GM18517 (cell line): ENCODE data around the gene CBFA2T3.
"Not testable (repeated sequence)": the region's sequence is repeated elsewhere in the genome, so short reads cannot be mapped to it uniquely, and the experiment has no call there.

Source experiments
- ATAC-seq: cut with Tn5 transposase; IDR thresholded peaks from one replicate; pipeline ENCODE4 v1.9.1; 2021; ENCODE audit warnings: mild to moderate bottlenecking, moderate library complexity; ENCODE audit not compliant: unreplicated experiment

CBFA2T3 gene

DNA sequence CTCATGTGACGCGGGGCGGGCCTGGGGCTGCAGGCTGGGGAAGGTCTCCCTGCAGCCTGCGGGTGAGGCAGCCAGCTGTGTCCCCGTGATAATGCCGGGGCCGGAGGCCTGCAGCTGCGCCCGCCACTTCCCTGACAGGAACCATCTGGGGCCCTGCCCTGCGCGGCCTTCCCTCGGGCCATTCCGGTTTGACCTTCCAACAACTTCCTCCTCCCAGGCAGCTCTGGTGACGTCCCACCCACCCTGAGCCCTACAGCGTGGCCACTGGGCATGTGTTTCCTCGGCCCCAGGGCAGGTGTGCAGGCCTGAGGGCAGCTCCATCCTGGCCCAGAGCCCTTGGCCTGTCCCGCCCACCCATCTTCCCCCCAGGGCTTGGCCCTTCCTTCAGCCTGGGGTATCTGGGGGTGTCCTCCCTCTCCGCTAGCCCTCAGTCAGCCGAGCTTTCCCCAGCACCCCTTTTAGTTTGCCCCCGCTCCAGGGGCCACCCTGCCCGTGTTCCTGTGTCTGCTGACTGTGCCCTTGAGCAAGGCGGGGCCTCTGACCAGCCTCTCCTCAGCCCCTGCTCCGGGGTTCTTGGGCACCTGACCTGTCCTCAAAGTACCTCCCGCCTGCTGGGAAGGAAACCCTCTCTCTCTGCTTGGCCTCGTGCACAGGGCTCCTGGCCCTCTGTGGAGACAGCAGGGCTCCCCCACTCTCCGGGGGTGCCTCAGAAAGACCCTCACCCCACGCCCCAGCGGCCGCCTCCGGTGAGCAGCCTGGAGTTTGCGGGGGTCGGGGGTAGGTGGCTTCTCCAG lies at the start of gene CBFA2T3:
Gene CBFA2T3, minus strand, starts transcription at position 190 of the 794 bp plus-strand sequence. CDS start 400 bp downstream, outside the sequence.
- ATAC-seq: no peak

GRCh38 chr16:89026121-89026612 lies 49.2 kb upstream of the CBFA2T3 start:
- ATAC-seq: no peak

DNA sequence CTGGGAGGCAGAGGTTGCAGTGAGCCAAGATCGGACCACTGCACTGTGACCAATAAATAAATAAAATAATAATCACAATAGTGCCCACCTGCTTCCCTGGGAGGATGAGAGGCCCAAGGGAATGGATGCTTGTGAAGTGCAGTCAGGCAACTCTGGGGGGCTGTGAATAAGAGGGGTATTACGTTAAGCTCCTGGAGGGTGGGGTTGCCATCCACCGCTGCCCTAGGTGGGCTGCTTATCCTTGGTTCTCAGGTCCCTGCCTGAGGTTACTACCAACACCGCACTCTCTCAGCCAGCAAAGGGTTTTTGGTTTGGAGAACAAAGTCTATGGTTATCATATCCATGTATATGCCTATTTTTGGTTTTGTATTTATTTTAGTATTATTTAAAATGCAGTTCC lies 48.6 kb upstream of the CBFA2T3 start:
- no peak for ATAC-seq

DNA sequence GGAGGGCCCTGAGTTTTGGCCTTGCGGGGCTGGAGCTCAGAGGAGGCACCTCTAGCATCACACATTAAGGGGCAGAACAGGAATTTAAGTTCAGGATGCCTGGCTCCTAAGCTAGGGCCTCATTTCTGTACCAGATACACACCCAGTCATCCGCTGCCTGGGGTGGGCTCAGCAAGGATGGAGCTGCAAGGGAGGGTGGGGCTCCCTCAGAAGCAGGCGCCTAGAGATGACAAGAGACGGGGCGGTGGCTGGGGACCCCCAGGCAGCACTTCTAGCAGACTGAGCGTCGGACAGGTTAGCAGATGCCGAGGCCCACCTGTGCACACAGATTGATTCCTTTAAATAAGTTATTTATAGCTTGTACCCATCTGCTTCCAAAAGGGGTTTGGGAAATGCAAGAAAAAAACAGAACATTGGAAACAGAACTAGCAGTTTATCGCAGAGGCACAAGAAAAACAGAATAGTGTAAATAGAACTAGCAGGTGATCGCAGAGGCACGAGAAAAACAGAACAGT lies 47.6 kb upstream of the CBFA2T3 start:
- no peak for ATAC-seq

DNA sequence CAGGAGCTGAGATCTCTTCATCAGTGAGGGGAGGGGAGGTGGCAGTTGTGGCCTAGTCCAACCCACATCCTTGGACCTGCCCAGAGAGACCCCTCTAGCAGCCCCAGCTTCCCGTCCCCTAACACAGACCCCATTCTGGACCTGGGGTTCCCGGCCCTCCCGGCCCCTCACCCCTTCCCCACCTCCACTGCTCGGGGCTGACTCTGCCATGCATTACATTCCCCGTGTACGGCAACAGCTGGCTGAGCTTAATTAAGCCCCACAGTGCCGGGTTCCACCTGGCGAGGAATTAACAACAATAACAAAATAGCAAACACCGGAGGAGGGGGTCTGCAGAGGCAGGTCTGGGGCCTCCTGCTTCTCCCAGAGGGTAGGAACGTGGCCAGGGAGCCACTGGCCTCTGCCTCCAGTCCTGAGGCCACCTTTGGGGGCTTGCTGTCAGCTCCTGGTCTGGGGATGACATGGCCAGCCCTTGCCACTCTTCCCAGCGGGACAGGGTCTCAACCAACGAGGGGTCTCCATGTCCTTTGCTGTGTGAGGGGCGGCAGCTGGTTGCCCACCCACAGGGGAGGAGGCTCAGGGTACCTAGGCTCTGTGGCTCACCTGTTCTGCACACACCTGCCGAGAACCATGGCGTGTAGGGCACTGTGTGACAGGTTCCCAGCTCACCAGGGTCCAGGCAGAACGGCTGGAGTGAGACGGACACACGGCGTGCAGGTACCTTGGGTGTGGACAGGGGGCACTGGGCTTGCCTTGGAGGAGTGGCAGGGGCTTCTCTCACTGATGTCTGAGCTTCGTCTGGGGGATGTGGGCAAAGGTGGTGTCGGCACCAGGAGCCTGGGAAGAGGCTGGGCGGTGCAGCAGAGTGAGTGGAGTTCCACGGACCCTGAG lies 46.9 kb upstream of the CBFA2T3 start:
- no peak for ATAC-seq

DNA sequence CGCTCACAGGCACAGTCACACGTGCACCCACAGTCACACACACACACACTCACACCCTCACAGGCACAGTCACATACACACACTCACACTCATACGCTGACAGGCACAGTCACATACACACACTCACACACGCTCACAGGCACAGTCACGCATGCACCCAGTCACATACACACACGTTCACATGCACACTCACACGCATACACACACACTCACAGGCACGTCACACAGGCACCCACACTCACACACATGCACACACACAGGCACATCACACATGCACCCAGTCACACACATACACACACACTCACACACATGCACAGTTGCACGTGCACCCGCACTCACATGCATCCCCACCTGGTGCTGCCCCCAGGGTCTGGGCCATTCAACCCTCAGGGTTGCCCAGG lies 46.1 kb upstream of the CBFA2T3 start:
- no peak for ATAC-seq

DNA sequence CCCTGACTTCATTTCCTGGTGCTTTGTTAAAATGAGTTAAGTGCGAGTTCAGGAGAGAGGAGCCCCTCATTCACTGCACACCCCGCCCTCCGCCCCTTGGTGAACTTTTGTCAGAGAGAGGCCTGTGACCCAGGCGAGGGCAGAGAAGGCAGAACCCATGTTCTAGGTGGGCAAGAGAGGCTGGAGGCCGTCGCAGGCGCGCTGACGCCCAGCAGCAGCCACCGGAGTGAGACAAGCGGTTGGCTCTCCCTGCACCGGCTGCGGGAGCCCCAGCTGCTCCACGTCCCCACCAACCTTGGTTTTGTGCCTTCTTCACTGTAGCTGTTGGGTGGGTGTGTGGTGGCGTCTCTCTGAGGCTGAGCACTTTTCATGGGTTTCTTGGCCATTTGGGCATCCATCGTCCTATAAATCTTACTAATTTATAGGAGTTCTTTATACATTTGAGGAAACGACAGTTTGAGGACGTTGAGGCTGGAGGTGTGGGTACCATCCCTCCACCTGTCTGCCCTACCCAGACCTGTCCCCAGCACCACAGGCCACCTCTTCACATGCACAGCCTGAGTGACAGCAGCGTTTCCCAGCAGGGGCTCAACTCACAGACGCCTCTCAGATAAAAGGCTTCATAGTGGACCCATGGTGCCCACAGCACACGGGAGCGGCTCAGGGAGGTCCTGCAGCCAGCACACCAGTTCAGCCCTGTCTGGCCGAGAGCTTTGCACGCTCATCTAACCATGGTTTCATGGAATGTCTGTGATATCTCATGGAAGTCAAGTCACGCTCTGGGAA lies 45.2 kb upstream of the CBFA2T3 start:
- no peak for ATAC-seq

DNA sequence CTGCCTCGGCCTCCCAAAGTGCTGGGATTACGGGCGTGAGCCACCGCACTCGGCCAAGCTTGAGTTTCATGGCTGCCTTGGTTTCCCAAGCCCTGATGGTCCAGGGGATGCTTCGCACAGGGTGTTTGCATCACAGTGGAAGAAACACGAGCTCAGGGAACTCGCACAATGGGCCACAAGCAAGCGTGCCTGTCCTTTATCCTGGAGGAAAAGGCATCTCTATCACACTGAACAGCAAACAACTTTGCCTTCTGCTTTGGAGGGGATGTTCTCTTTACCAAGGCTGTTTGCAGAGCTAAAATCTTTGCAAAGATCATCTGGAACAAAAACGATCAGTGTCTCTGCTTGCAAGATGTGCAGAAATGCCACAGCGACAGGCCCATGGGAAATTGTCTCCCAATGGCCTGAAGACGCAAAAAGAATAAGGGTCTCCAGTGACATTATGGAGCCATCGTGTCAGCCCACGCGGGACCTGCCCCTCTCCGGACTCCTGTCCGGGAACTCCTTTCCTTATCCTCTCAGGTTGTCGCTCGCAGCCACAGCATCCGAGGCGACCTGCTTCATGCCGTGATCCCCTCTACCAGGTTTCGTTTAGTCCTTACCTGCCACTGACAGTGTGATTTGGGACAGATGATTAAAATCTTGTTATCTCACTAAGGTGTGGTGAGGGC lies 44.1 kb upstream of the CBFA2T3 start:
- no peak for ATAC-seq

GRCh38 chr16:89020068-89020924 lies 43.3 kb upstream of the CBFA2T3 start:
- ATAC-seq: no peak

GRCh38 chr16:89019511-89019910 lies 42.5 kb upstream of the CBFA2T3 start:
- no peak for ATAC-seq

- ATAC-seq: no peak
These were observed 41.5 kb upstream of the CBFA2T3 start for GRCh38 chr16:89018282-89019158.

GRCh38 chr16:89017543-89018281 lies 40.7 kb upstream of the CBFA2T3 start:
- no peak for ATAC-seq

GRCh38 chr16:89016561-89016960 lies 39.6 kb upstream of the CBFA2T3 start:
- ATAC-seq: not testable (repeated sequence)

DNA sequence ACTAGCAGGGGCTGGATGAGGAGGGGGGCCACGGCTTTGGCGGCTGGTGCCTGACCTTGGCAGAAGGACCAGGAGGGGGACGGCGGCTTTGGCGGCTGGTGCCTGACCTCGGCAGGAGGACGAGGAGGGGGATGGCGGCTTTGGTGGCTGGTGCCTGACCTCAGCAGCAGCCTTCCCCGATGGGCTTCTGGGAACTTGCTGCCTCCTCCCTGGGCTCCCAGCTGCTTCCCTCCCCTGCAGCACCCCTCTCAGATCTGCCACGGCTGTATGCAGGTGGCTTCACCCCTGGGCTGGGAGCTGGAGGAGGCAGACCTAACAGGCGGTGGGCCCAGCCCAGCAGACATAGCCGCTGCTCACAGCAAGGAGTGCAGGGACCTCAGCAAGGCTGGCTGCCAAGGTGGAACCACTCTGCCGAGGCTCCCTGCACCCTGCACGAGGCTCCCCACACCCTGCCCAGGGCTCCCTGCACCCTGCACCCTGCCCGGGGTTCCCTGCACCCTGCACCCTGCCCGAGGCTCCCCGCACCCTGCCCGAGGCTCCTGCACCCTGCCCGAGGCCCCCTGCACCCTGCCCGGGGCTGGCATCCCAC lies 38.4 kb upstream of the CBFA2T3 start:
- ATAC-seq: no peak

GRCh38 chr16:89014403-89015230 lies 37.6 kb upstream of the CBFA2T3 start:
- ATAC-seq: no peak

- ATAC-seq: no peak
These were observed 36.8 kb upstream of the CBFA2T3 start for GRCh38 chr16:89013692-89014402.
